A673 (cell line): Measurements from ENCODE around the gene RIMKLA.

ENCODE experiments used
- CTCF ChIP-seq: fragments of 300-800, 200-600 bp; sonication (generic); conservative IDR thresholded peaks from 2 replicates; pipeline ENCODE4 v1.5.1; 2017; ENCODE audit warnings: low read depth, mild to moderate bottlenecking, antibody characterized with exemption, low read length, moderate library complexity, mixed read lengths
- EZH2 ChIP-seq: fragments of 200-600 bp; sonication (generic); IDR thresholded peaks from 2 replicates; pipeline ENCODE4 v1.6.1; 2017; ENCODE audit warnings: borderline replicate concordance, low read depth, mild to moderate bottlenecking, mixed read lengths, antibody characterized with exemption, low read length; ENCODE audit not compliant: poor library complexity, severe bottlenecking

DNA sequence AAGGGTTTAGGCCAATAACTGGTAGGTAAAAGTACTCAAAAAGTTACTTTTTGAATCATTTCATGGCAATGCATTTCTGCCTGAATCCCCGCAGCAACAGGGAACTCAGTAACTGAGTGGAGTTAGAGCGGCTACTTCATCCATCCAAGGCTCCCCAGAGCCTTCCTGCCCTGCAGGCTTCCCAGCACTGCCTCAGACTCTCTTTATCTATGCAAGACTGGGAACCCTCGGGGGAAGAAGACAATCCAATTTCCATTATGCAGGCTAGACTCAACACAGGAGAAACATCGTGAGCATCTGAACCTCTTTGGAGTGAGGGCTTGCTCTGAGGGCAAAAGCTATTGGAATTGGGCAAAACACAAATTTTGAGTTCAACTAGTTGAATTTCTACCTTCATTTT lies 52.1 kb downstream of the RIMKLA start:
- TF ChIP-seq CTCF (no peak), EZH2 (no peak)
